Gastrocnemius medialis (tissue), 4 donors: ENCODE measurements around the gene SLC37A1. TPM values are rescaled to one million over a fixed set of nuclear protein-coding genes. Genes with fewer than 3 reads are reported as not detected.

Experiments
- ATAC-seq, 2 donors: fragments of 150-250 bp; one replicate each; pipeline ENCODE4 v1.9.1; 2016
- DNase-seq, 2 donors: peaks; one replicate each; pipeline ENCODE4 v3.0.0-alpha.2; 2019
- H3K27ac ChIP-seq, 4 donors: fragments of 200-600 bp; sonication (generic); 1 replicate in 1 of 4; 2 replicates in 3 of 4; pipeline ENCODE4 v1.5.1; 2016 to 2018; ENCODE audit warnings: mild to moderate bottlenecking in 2 of 4, moderate library complexity in 1 of 4
- H3K27me3 ChIP-seq, 3 donors: fragments of 200-600 bp; sonication (generic) in 2 of 3; 1 replicate in 1 of 3; 2 replicates in 2 of 3; pipeline versions ENCODE4 v1.5.1 to v1.6.0; 2016 to 2019; ENCODE audit warnings: mild to moderate bottlenecking in 1 of 3, moderate library complexity in 1 of 3
- H3K36me3 ChIP-seq, 2 donors: fragments of 200-600 bp; sonication (generic) in 1 of 2; one replicate each; pipeline ENCODE4 v1.5.1; 2017 to 2018
- H3K4me1 ChIP-seq, 2 donors: fragments of 200-600 bp; sonication (generic) in 1 of 2; one replicate each; pipeline ENCODE4 v1.5.1; 2016 to 2017; ENCODE audit warnings: mild to moderate bottlenecking in 2 of 2
- H3K4me3 ChIP-seq, 4 donors: fragments of 200-600 bp; sonication (generic) in 3 of 4; 1 replicate in 1 of 4; 2 replicates in 3 of 4; pipeline ENCODE4 v1.5.1; 2016 to 2019; ENCODE audit warnings: mild to moderate bottlenecking in 2 of 4
- H3K9me3 ChIP-seq, 3 donors: fragments of 200-600 bp; sonication (generic) in 2 of 3; 1 replicate in 1 of 3; 2 replicates in 2 of 3; pipeline ENCODE4 v1.5.1; 2016 to 2019
- POLR2A ChIP-seq, 2 donors: fragments of 450-650 bp; IDR thresholded peaks; one replicate each; pipeline ENCODE4 v1.6.1; 2017; ENCODE audit warnings: antibody characterized with exemption in 2 of 2, mild to moderate bottlenecking in 2 of 2, moderate library complexity in 2 of 2
- in situ Hi-C, 4 donors: fragments of 200-750 bp; cut with MboI; loops; one replicate each; pipeline versions ENCODE4 v1.15.0 to v1.8.0; 2017; ENCODE audit warnings: low sequenced_read_pairs in 4 of 4
- intact Hi-C: fragments of 100-400 bp; cut with DNase I; formaldehyde crosslinking; loops from one replicate; pipeline ENCODE4 v1.15.1; 2023; ENCODE audit warnings: low total_unique reads
- total RNA-seq, 4 donors: library from RNA; depleted of rRNA; stranded (reverse); fragments of >200 nt; gene quantifications; one replicate each; pipeline versions ENCODE4 v1.1.0 to v1.2.3, GENCODE V29; 2016
- TF ChIP-seq, protein P1 (sequence below), 5 experiments: fragments of 450-650 bp in 3 of 5; fragments of 200-600 bp in 2 of 5; sonication (generic) in 2 of 5; IDR thresholded peaks in 4 of 5; conservative IDR thresholded peaks in 1 of 5; 1 replicate in 4 of 5; 2 replicates in 1 of 5; pipeline ENCODE4 v1.5.1; 2016 to 2019; ENCODE audit warnings: antibody characterized with exemption in 5 of 5, mild to moderate bottlenecking in 3 of 5, moderate library complexity in 3 of 5

The SLC37A1 gene
- total RNA-seq, 4 donors from 2014 or later, result 8.3 to 16.1 (median 12.4) TPM

DNA sequence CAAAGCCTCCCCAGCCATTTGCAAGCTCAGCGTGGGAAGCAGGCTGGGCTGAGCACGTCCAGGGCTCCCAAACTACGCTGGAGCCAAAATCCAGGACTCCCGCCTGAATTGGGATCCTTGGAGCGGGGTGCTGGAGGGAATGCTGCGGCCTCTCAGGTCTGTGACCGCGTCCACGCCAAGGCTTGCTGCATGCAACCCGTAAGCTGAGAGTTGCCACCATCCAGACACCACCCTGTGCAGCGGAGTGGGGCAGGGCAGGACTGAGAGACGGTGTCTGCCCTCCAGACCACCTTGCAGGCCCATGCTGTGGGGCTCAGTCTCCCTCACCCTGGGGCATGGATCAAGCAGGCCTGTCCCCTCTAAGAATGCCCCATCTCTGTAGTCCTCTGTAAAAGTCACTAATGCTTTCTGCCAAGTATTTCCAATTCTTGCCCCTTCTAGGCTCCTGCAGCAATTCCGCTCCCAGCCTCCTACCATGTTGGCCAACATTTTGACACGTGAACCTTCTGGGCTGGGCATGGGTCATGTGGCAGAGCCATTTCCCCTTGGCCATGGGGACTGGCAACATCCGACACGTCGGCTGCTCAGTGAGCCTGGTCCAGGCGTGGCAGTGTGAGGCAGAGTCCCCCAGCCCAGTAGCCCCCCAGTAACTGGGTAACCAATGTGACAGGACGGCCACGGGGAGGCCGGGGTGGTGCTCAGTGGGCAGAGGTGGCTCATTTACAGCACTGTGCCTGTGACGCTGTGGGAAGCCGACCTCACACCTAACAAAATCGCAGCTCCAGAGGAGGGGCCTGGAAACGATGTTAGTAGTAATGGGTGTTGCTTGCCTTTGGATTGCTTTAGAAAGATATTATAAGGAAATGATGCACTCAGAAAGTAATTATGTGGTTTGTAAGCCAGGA is 81.9 kb downstream of the SLC37A1 start:
- Histone ChIP-seq H3K27ac (no peak overlapping the region), H3K36me3 (no peaks in the 10 kb centered on the region), H3K4me3 (no peak overlapping the region), H3K4me1 (no peaks in the 10 kb centered on the region), H3K9me3 (no peaks in the 10 kb centered on the region), H3K27me3 (peaks cover 0 to 18% (median 7%) of the 10 kb centered on the region in 3 donors)
- TF ChIP-seq, protein P1, sequence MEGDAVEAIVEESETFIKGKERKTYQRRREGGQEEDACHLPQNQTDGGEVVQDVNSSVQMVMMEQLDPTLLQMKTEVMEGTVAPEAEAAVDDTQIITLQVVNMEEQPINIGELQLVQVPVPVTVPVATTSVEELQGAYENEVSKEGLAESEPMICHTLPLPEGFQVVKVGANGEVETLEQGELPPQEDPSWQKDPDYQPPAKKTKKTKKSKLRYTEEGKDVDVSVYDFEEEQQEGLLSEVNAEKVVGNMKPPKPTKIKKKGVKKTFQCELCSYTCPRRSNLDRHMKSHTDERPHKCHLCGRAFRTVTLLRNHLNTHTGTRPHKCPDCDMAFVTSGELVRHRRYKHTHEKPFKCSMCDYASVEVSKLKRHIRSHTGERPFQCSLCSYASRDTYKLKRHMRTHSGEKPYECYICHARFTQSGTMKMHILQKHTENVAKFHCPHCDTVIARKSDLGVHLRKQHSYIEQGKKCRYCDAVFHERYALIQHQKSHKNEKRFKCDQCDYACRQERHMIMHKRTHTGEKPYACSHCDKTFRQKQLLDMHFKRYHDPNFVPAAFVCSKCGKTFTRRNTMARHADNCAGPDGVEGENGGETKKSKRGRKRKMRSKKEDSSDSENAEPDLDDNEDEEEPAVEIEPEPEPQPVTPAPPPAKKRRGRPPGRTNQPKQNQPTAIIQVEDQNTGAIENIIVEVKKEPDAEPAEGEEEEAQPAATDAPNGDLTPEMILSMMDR (IDR thresholded peaks at IDR 0.05 in 4 of 5, conservative IDR thresholded peaks at IDR 0.05 in 1 of 5), result no peak
- TF ChIP-seq POLR2A (IDR thresholded peaks at IDR 0.05), result no peak
- DNase-seq (no peak), ATAC-seq (no peak)
- intact Hi-C loops (no loop called here), in situ Hi-C loops (loop anchor here in 1 of 4 donors (25.0 kb wide), 1 partner anchor 217 kb away; no protein-coding TSS in a partner anchor)

DNA sequence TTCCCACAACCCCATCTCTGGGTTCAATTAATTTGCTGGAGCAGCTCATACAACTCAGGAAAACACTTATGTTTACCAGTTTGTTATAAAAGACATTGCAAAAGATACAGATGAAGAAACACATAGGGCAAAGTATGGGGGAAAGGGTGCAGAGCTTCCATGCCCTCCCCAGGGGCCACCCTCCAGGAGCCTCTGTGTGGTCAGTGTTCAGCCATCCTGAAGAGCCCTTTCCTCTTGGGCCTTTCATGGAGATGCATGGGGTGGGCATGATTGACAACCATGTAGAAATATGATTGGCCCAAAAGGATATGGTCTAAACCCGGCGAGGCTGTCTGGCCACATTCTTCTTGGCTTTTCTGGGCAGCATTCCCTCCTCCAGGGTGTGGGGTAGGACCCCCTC is 83.0 kb downstream of the SLC37A1 start:
- DNase-seq, result no peak
- ATAC-seq, result no peak
- H3K27ac ChIP-seq, result no peak overlapping the region
- intact Hi-C loops (no loop called here), in situ Hi-C loops (loop anchor here in 1 of 4 donors (25.0 kb wide), 1 partner anchor 216 kb away; no protein-coding TSS in a partner anchor)
- peaks cover 0 to 18% (median 7%) of the 10 kb centered on the region in 3 donors for H3K27me3 ChIP-seq
- no peaks in the 10 kb centered on the region for H3K9me3 ChIP-seq
- no peak for TF ChIP-seq POLR2A (IDR thresholded peaks at IDR 0.05)
- TF ChIP-seq, protein P1 (IDR thresholded peaks at IDR 0.05 in 4 of 5, conservative IDR thresholded peaks at IDR 0.05 in 1 of 5), result no peak
- no peaks in the 10 kb centered on the region for H3K4me1 ChIP-seq
- no peaks in the 10 kb centered on the region for H3K36me3 ChIP-seq
- no peak overlapping the region for H3K4me3 ChIP-seq

DNA sequence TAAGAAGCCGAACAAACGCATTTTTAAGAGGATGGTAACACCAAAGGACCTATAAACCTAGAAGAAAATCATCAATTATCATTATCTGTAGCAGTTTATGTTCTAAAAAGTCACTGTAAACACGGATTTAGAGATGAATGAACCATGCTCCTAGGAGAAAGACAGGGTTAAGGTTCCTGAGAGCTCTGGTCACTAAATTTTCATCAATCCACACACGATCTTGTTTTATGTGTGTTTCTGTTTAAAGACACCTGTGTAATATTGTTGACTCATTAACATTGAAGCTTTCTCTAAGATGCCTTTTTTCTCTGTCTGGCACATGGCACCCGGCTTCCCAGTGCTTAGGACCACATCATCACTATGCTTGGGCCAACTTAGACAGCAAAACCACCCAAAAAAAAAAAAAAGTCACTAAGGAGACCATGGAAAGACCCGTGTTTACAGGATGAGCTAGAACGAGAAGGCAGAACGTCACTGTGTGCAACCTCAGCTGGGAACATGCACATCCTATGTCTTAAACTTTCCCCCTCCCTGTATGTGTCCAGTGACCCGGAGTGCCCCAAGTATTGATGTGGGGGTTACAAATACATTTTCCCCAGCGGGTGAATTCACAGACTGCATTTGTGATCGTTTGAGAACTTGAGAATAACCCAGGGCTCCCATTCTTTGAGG is 84.0 kb downstream of the SLC37A1 start:
- in situ Hi-C loops, result loop anchor here in 1 of 4 donors (25.0 kb wide), 1 partner anchor 215 kb away; no protein-coding TSS in a partner anchor
- intact Hi-C loops, result no loop called here
- TF ChIP-seq, protein P1 (IDR thresholded peaks at IDR 0.05 in 4 of 5, conservative IDR thresholded peaks at IDR 0.05 in 1 of 5), result no peak

DNA sequence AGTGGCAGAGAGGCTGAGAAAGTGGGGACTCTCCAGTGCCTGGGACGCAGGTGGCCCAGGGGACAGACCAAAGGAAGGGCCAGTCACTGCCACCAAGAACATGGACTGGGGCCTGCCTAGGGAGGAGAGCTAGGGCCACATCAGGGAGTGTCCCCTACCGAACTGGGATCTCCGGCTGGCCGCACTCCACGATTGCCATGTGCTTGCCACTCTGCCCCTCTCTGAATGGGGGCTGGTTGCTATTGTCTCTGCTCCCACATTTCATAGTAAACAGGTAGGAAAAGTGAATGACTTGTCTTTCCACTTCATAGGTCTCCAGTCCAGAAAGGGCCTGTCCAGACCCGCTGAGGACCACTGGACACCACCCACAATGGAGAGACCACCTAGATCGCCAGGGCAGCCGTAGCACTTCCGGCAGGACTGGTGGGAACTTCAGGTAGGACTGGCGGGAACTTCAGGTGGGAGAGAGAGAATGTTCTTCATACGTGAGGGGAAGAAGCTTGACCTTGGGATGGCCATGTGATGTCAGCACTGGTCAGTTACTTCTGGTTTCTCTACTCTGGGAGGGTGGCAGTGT is 84.6 kb downstream of the SLC37A1 start:
- Histone ChIP-seq H3K27me3 (peaks cover 0 to 14% (median 7%) of the 10 kb centered on the region in 3 donors), H3K4me3 (no peak overlapping the region), H3K36me3 (no peaks in the 10 kb centered on the region), H3K27ac (no peak overlapping the region), H3K4me1 (no peaks in the 10 kb centered on the region), H3K9me3 (no peaks in the 10 kb centered on the region)
- ATAC-seq (no peak), DNase-seq (no peak)
- no peak for TF ChIP-seq POLR2A (IDR thresholded peaks at IDR 0.05)
- TF ChIP-seq, protein P1 (IDR thresholded peaks at IDR 0.05 in 4 of 5, conservative IDR thresholded peaks at IDR 0.05 in 1 of 5), result no peak
- intact Hi-C loops, result no loop called here
- in situ Hi-C loops, result loop anchor here in 1 of 4 donors (25.0 kb wide), 1 partner anchor 214 kb away; no protein-coding TSS in a partner anchor

More for the DNA sequence above, 84.0 kb downstream of the SLC37A1 start:
- Histone ChIP-seq H3K36me3 (no peaks in the 10 kb centered on the region), H3K4me3 (no peak overlapping the region), H3K9me3 (no peaks in the 10 kb centered on the region), H3K4me1 (no peaks in the 10 kb centered on the region), H3K27me3 (peaks cover 0 to 18% (median 7%) of the 10 kb centered on the region in 3 donors), H3K27ac (no peak overlapping the region)
- DNase-seq (no peak), ATAC-seq (no peak)
